Right ventricle myocardium inferior (tissue), 1 donor: Measurements from ENCODE around the gene FYCO1. TPM values are rescaled to one million over a fixed set of nuclear protein-coding genes. Genes with fewer than 3 reads are reported as not detected.
A peak's percentile ranks its signal among the peaks of the same experiment; 100 is the strongest.

Source experiments
- ATAC-seq: fragments of 200-7000 bp; cut with Tn5 transposase; one replicate; pipeline ENCODE4 v1.9.1; 2020; ENCODE audit warnings: mild to moderate bottlenecking, moderate library complexity
- DNase-seq: peaks from one replicate; pipeline ENCODE4 v3.0.0; 2021; ENCODE audit errors: missing footprints
- intact Hi-C: fragments of 100-400 bp; cut with DNase I; formaldehyde crosslinking; loops from one replicate; pipeline ENCODE4 v1.11.0; 2022
- total RNA-seq: library from RNA; stranded (reverse); fragmentation: NEBNext Ultra II Directional; extraction: Animal tissue kit (Norgen Biotek cat#: 25700); gene quantifications from one replicate; pipeline ENCODE4 v1.2.1, GENCODE V29; 2021
- donor health status: DM: no; HTN: yes; CAD: no; lungs with severe emphysema.

FYCO1 gene
- total RNA-seq, 1 donor from 2014 or later = 107 TPM

DNA sequence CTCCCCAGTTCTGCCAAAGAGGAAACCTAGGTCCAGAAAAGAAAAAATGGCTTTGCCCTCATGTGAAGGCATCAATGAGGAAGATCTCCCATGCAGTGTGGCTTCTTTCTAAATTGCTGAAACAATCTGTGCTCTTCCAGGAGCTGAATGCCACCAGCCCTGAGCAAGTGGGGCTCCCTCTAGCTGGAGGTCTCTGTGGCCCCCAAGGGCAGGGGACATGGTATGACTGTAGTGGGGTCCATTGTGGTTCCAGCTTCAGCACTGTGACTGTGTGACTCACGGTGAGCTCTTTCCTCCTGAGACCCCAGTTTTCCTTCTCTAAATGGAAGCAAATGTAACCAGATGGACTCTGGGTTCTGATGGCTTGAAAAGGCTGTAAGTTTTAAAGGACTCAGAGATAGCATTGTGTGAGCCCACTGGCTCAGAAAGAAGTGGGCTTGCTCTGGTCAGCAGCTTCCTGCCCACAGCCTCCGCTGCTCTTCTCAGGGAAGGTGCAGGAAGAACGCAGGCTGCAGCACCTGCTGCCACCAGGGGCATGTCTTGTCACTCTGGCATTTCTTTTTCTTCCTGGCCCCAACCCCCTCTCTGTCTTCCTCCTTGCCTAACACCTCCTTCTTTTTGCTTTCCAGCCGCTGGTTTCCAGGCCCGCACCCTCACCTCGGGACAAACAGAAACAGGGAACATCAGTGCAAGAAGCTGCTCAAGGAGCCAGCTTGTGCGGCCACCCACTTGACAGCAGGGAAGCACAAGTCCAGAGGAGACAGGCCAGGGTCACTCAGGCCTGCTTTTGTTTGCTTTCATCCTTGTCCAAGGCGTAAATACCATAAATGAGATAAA lies 58.2 kb downstream of the FYCO1 start:
- intact Hi-C loops = loop anchor here (1.0 kb wide), 1 partner anchor 142 kb away; no protein-coding TSS in a partner anchor
- DNase-seq = no peak

DNA sequence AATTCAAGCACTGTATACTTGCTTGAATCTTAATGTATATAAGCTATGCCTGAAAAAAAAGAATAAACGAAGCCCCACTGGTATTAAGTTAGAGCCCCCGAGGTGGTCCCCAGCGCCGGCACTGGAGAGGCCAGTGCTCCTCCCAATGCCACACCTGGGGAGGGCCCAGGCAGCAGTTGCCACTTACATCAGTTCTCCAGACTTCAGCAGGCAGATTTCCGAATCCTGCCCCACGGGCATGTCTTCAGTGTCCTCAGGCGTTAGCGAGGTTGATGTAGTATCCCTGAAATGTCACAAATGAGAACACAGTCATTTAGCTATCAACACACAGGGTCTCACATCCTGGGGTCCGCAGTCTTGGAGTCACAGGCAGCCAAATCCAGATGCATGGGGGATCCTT lies 59.4 kb downstream of the FYCO1 start:
- ATAC-seq = no peak
- intact Hi-C loops = no loop called here
- no peak for DNase-seq

More for the DNA sequence above, 58.2 kb downstream of the FYCO1 start:
- ATAC-seq = no peak

DNA sequence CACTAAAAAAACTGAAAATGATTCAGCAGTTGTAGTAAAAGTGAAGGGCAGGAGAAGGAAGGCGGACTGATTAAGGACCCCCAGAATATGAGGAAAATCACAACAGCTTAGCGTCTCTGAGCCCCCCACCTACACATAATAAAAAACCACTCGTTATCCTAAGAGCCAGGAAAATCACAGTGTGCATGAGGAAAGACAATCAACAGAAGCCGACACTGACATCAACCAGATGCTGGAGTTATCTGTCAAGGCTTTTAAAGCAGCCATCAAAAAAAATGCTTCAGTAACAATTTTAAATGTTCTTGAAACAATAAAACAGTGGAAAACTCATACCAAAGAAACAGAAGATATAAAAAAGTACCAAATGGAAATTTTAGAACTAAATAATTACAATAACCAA lies 62.0 kb downstream of the FYCO1 start:
- intact Hi-C loops = no loop called here
- DNase-seq = no peak
- ATAC-seq = no peak

DNA sequence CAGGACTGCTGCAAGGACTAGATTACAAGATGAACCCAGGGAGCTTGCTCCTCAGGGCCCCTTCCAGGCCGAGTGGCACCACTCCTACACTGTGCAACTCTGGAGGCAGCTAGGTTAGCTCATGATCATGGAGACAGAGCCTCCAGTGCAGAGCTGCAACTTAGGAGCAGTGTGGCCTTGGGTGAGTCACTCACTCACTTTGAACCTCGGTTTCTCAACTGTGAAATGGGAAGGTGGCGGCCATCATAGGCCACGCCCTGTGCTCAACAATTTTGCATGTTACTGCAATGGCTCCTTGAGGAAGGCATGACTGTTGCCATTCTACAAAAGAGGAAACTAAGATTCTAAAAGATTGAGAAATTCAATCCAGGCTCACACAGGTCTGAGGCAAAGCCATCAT lies 63.5 kb downstream of the FYCO1 start:
- no peak for DNase-seq
- intact Hi-C loops = no loop called here
- ATAC-seq = no peak

DNA sequence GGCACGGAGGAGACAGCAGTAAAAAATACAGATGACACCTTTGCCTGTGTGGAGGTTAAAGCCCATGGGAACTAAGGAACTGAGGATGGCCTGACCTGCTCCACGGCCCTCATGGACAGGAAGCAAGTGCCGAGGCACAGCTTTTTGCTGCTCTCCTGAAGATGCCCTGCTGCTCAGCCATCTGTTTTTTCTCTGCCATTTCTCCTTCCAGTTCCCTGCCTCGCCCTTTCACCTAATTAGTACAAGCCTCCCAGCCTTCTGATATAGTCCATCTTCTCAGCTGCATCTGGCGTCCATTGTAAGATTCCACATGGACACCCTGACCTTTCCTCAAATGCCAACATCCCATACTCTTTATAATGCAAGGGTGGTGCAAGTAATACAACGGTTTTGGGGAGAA lies 64.1 kb downstream of the FYCO1 start:
- ATAC-seq (no peak), DNase-seq (no peak)
- intact Hi-C loops = no loop called here

DNA sequence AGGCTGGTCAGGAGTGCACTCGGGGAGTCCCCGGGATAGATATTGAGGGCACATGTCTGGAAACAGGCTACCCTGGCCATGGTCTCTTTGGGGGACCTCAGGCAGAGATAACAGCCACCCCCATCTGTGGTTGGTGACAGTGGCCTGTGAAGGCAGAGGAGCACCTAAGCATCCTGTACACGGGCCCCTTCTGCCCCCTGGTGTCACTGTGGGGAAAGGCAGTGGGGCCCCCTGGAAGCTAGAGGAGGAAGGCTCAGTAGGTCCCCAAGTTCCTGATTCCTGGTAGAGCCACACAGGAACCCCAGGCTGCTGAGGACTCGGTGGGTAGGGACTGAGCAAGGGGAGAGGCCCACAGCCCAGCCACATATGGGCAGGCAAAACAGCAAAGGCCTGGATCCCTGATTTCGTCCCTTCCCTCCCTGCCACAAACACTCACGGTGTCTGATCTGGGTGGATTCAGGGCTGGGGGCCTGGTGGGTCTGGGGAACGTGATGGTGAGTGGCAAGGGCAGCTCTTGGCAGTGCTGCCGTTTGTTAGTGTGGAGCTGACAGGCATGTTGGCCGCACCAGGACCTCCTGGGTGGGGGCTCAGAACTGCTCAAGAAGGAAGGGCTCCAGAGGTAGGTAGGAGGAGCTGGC lies 66.5 kb downstream of the FYCO1 start:
- peak; percentile 43 for ATAC-seq
- intact Hi-C loops = no loop called here
- no peak for DNase-seq

DNA sequence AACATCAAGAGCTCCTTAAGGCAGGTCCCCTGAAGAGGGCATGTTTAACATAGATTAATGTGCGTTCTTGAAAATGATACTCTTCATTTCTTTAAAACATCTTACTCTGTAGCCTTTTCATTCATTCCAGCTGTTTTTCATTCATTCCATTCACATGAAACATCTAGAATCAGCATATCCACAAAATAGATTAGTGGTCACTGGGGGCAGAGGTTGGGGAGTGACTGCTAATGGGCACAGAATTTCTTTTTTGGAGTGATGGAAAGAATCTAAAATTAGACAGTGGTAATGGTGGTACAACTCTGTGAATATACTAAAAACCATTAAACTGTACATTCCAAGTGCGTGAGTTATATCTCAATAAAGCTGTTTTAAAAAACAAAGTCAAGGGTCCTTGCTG lies 67.7 kb downstream of the FYCO1 start:
- ATAC-seq = no peak
- intact Hi-C loops = no loop called here
- no peak for DNase-seq

DNA sequence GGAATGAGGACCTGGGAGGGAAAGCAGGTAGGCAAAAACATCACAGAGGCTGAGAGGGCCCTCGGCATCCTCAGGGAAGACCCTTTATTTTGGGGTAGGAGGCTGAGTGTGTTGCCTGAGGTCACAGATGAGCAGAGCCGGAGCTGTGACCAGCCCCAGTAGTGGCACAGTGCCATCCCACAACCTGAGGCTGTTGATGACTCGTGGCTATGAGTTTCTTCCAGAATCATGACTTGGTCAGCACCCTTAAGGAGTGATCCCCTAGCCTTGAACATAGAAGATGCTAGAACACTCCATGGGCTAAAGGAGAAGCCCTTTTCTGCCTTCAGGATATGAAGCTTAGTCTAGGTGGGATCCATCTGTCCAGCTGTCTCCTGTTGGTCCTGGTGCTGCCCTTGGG lies 71.9 kb downstream of the FYCO1 start:
- intact Hi-C loops = no loop called here
- ATAC-seq (no peak), DNase-seq (no peak)

DNA sequence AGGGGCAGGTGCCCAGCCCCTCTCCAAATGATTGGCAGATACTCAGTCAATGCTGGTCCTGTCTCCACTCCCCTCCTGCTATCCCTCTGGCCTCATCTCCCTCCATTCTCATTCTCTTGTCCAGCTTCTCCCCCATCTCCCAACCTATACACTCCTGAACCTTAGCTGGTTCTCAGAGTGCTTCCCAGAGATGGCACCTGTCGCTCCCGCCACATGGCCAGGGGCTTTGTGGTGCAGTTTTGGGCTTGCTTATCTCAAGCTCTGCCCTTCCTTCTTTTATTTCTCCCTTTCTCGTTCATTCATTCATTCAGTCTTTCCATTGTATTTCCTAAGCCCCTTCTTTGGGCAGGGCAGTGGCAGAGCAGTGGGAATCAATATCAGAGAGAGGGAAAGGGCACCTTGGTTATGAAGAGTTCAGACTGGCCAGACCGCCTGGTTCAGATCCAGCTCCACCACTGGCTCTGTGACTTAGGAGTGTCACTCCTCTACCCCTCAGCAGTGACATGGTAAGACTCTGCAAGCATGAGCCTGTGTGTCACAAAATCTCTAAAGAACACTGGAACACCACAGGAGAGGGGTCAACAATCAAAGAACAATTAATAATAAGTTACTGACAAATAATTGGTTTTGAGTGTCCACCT lies 72.6 kb downstream of the FYCO1 start:
- DNase-seq = no peak
- no peak for ATAC-seq
- intact Hi-C loops = no loop called here

DNA sequence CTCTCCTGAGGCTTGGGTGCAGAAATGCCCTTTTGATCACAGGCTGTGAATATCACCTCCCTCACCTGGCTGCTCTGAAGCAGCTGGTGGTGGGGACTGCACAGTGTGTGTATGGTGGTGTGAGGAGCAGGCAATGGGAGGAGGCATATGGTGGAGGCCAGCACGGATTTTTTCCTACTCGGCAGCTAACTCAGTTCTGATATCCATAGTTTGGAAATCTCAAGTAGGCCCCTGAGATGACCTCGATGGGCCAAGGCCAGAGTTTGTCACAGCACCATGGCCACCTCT lies 73.6 kb downstream of the FYCO1 start:
- ATAC-seq = no peak
- DNase-seq = no peak
- intact Hi-C loops = no loop called here

DNA sequence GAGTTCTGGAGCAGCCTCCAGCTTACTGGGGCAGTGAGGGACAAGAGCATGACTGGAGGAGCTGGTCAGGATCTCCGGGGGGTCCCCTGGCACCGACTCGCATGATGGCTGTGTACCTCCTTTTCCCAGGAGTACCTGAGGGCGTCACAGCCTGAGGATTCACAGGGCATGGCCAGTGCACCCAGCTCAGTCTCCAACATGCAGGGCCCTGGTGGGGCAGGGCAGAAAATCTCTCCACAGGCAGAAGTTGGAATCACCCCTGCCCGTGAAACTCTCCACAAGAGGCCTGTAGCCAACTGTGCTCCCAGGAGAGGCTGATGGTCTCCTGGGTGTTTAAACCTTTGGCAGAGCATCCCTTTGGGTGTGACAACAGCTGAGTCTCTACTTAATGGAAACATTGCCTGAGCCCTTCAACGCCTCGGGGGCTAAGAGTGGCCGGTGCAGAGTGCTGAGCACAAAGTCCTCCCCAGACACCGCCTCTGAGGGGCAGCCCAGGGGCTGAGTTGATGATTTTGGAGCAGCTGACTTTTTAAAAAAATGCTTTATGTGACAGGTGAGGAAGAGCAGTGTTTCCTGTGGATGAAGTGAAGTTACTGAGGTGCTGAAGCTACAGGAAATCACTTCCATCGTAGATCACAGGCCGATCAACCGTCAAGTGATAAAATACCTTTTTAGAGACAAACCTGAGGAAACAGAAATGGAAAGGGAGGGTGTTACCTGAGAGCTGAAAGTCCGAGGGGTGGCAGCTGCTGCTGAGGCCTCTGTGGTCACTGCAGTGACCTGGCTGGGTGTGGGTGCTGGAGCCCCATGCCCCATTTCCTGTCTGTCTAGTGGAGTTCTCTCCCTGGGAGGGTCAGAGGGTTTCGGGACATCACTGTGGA lies 74.2 kb downstream of the FYCO1 start:
- ATAC-seq (no peak), DNase-seq (no peak)
- intact Hi-C loops = no loop called here

DNA sequence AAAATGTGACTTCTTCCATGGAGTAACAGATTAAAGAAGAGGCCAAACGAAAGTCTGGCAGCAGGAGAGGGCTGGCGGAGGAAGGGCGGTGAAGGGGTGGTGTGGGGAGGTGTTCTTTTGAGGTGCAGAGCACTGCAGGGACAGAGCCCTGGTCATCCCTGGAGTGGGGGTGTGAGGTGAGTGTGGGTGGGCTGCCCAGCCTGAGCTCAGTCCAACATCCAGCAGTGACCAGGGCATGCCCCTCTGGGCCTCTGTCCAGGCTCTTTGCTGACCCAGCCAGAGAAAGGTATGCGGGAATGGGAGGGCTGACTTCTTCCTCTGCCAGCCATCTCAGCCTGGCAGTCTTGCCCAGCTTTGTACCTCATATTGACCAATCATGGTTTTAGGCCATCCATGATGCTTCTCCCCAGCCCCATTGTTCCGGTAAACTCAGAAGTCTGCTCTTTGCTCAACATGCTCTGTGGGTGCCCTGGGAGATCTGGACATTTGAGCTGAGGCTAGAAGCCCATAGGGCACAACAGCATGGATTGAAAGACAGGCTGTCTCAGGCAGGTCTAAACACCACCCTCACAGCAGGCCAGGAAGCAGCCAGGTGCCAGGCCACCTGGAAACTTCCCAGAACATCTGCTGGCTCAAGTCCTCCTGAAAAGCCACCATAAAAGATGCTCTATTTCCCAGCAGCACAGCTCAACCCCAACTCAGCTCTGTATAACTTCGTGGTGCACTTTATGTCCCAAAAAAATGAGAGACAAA lies 78.3 kb downstream of the FYCO1 start:
- intact Hi-C loops = loop anchor here (5.0 kb wide), 1 partner anchor 155 kb away; no protein-coding TSS in a partner anchor
- ATAC-seq (no peak), DNase-seq (no peak)

DNA sequence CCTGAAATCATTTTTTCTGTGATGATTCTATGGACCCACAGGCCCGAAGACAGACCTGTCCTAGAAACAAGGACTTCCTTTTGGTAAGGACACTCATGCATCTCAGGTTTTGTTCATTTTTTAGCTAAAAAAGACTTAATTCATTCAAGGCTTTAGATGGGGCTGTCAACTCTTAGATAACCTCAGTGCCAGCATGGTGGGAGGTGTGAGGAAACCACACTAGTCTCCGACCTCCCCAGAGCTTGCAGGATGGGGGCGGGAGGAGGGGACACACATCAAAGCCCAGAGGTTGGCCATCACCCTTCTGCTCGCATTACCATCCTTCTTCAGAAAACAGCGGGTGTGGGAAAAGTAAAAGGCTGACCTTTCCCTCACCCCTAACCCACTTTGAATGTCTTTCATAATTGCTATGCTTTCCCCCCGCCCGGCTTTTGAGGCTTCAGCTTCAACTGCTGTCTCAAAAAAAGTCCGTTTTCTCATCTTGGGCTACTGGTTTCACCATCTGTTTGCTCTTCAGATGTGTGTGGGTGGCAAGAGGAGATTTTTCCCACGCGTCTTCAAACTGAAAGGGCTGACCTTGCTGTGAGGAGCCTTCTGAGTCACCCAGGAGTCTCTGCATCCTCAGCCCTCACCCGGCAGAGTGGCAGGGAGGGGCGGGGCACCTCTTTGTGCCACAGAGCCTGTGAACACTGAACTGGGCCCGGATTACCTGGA lies 79.9 kb downstream of the FYCO1 start:
- ATAC-seq (no peak), DNase-seq (no peak)
- intact Hi-C loops = loop anchor here (5.0 kb wide), 1 partner anchor 153 kb away; no protein-coding TSS in a partner anchor

DNA sequence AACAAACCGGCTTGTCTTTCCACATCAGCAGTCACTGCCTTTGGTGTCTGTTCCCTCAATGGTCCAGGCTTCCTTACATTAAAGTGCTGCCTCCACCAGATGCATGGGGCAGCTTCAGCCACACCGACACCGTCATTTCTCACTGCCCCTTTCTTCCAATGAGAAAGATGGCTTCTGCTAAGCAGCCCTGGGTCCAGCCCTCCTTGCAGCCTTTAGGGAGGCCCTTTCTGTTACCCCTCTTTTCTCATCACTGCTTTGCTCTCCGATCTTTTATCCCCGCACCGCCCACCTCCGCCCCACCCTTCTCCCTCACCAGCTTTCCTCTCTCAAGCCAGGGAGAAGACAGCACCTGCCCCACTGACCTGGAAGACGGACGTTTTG lies 80.6 kb downstream of the FYCO1 start:
- intact Hi-C loops = loop anchor here (5.0 kb wide), 1 partner anchor 153 kb away; no protein-coding TSS in a partner anchor
- ATAC-seq (no peak), DNase-seq (no peak)

DNA sequence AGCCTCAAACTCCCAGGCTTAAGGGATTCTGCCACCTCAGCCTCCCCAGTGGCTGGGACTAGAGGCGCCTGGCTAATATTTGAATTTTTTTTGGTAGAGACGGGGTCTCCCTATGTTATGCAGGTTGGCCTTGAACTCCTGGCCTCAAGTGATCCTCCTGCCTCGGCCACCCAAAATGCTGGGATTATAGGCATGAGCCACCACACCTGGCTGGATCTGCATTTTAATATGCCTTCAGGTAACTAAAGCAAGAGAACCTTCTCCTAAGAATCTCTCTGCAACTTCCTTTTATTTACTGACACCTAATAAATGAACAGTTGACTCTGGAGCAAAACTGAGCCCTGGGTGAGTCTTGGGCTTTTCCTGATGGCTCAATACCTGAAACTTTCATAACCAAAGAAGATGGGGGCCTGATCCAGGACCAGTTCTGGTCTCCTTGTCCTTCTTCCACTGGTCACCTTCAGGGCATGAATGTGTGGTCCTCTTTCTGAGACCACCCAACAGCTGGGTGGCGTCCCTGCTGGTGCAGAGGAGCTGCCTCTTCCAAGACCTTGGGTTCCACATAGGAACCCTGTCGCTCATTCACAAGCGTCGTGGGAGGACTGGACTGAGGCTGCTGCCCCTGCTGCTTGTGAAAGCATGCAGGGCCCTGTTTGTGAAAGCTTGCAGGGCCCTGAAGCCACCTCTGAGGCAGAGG lies 81.1 kb downstream of the FYCO1 start:
- intact Hi-C loops = loop anchor here (5.0 kb wide), 1 partner anchor 152 kb away; no protein-coding TSS in a partner anchor
- ATAC-seq = no peak
- DNase-seq = no peak

DNA sequence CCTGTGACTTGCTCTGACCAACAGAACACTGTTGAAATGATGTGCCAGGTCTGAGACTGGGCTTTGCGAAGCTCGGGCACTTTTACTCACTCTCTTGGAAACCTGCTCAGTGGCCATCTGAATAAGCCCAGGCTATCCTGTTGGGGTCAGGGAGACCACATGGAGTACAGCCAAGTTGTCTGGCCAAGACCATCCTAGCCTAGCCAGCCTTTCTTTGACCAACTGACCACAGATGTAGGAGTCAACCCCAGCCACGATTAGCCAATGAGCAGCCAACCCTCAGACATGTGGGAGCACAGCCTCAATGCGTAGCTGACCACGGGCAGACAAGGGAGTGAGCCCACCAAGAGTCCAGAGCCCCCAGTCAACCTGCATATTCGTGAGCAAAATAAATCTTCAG lies 83.2 kb downstream of the FYCO1 start:
- intact Hi-C loops = no loop called here
- ATAC-seq = no peak
- no peak for DNase-seq

DNA sequence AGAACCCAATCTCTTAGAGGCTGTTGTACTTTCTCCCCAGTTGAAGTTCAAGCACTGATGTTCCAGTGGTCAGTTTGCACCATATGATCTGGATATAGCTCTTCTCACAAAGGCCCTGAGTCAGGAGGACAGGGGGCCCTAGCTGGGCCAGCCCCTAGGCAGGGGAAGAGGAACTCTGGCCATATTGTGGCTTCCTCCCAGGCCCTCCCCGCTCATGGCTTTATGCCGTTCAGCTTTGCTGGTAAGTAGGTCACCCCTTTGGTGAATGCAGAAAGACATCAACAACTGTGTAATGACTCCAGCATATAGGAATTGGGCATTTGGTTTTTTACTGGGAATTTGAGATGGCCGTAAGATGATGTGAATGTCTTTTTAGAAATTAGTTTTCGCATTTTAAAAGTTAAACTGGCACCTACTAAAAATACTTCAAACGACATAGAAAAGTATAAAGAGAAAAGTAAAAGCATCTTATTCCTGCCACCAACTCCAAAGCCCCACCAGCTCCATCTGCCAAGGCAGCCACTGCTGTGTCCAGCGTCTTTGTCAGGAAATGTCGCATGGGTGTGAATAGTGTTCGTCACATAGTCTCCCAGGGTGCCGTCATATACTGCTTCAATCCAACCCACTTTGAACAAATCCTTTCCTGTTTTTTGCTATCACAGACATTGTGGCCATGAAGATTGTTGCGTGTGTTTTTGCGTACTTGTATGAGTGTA lies 84.0 kb downstream of the FYCO1 start:
- DNase-seq (no peak), ATAC-seq (no peak)
- intact Hi-C loops = no loop called here
